DND-41 (cell line): Measurements from ENCODE around the gene RCBTB2.

ENCODE experiments used
- ATAC-seq: fragments of 200-7000 bp; cut with Tn5 transposase; 3 replicates; pipeline ENCODE4 v1.9.1; 2021; ENCODE audit warnings: low read depth; ENCODE audit not compliant: insufficient read depth
- DNase-seq: peaks from one replicate; pipeline ENCODE4 v3.0.0-alpha.2; 2020
- H2AFZ ChIP-seq: 2 replicates; pipeline ENCODE4 v1.6.0; 2012; ENCODE audit warnings: low read depth, low read length
- H3K27ac ChIP-seq: 2 replicates; pipeline ENCODE4 v1.5.1; 2012; ENCODE audit warnings: low read length, inconsistent platforms
- H3K27me3 ChIP-seq: fragments of 200-600 bp; sonication (generic); 2 replicates; pipeline ENCODE4 v1.6.0; 2012; ENCODE audit warnings: low read length, mild to moderate bottlenecking, inconsistent platforms; ENCODE audit not compliant: insufficient read depth, poor library complexity
- H3K36me3 ChIP-seq: 2 replicates; pipeline ENCODE4 v1.5.1; 2012; ENCODE audit warnings: low read length, inconsistent platforms; ENCODE audit not compliant: insufficient read depth
- H3K4me1 ChIP-seq: 2 replicates; pipeline ENCODE4 v1.5.1; 2012; ENCODE audit warnings: mild to moderate bottlenecking, low read length; ENCODE audit not compliant: insufficient read depth
- H3K4me2 ChIP-seq: 2 replicates; pipeline ENCODE4 v1.6.0; 2012; ENCODE audit warnings: mild to moderate bottlenecking, moderate library complexity, low read length, inconsistent platforms; ENCODE audit not compliant: insufficient read depth
- H3K4me3 ChIP-seq, 2 experiments: fragments of 200-600 bp in 1 of 2; shearing (Covaris generic) in 1 of 2; 2 replicates each; pipeline ENCODE4 v1.5.1; 2012 to 2016; ENCODE audit warnings: inconsistent platforms in 2 of 2, low read length in 2 of 2, mild to moderate bottlenecking in 2 of 2, low read depth in 1 of 2, moderate library complexity in 1 of 2
- H3K79me2 ChIP-seq: 2 replicates; pipeline ENCODE4 v1.6.0; 2012; ENCODE audit warnings: low read length, inconsistent platforms; ENCODE audit not compliant: insufficient read depth
- H3K9ac ChIP-seq: 2 replicates; pipeline ENCODE4 v1.6.0; 2012; ENCODE audit warnings: low read depth, mild to moderate bottlenecking, inconsistent platforms, low read length, moderate library complexity
- H3K9me3 ChIP-seq: 2 replicates; pipeline ENCODE4 v1.5.1; 2012; ENCODE audit warnings: low read length, moderate library complexity, mild to moderate bottlenecking, inconsistent platforms; ENCODE audit not compliant: insufficient read depth, severe bottlenecking
- H4K20me1 ChIP-seq: 2 replicates; pipeline ENCODE4 v1.6.0; 2012; ENCODE audit warnings: low read length; ENCODE audit not compliant: insufficient read depth
- EZH2 ChIP-seq: IDR thresholded peaks from 3 replicates; pipeline ENCODE4 v1.6.1; 2012; ENCODE audit warnings: borderline replicate concordance, low read depth, mild to moderate bottlenecking, moderate library complexity, low read length, inconsistent platforms; ENCODE audit not compliant: severe bottlenecking
- TF ChIP-seq, protein P1 (sequence below): IDR thresholded peaks from 2 replicates; pipeline ENCODE4 v1.5.1; 2012; ENCODE audit warnings: borderline replicate concordance, low read length, moderate library complexity, mild to moderate bottlenecking; ENCODE audit not compliant: poor library complexity, severe bottlenecking; ENCODE audit errors: extremely low read depth

The RCBTB2 gene

GRCh38 chr13:48527955-48528354 lies 4.9 kb downstream of the RCBTB2 start:
- Histone ChIP-seq H3K36me3 (no peaks in the 10 kb centered on the region), H3K4me3 (no peak overlapping the region), H3K27me3 (no peaks in the 10 kb centered on the region), H4K20me1 (no peaks in the 10 kb centered on the region), H3K4me2 (no peak overlapping the region), H3K9me3 (no peaks in the 10 kb centered on the region), H3K79me2 (peaks cover 39% of the 10 kb centered on the region), H3K9ac (no peak overlapping the region), H3K4me1 (peaks cover 16% of the 10 kb centered on the region), H3K27ac (no peak overlapping the region), H2AFZ (no peak overlapping the region)
- no peak for DNase-seq
- ATAC-seq: no peak
- TF ChIP-seq EZH2: no peak
- TF ChIP-seq, protein P1, sequence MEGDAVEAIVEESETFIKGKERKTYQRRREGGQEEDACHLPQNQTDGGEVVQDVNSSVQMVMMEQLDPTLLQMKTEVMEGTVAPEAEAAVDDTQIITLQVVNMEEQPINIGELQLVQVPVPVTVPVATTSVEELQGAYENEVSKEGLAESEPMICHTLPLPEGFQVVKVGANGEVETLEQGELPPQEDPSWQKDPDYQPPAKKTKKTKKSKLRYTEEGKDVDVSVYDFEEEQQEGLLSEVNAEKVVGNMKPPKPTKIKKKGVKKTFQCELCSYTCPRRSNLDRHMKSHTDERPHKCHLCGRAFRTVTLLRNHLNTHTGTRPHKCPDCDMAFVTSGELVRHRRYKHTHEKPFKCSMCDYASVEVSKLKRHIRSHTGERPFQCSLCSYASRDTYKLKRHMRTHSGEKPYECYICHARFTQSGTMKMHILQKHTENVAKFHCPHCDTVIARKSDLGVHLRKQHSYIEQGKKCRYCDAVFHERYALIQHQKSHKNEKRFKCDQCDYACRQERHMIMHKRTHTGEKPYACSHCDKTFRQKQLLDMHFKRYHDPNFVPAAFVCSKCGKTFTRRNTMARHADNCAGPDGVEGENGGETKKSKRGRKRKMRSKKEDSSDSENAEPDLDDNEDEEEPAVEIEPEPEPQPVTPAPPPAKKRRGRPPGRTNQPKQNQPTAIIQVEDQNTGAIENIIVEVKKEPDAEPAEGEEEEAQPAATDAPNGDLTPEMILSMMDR: no peak

DNA sequence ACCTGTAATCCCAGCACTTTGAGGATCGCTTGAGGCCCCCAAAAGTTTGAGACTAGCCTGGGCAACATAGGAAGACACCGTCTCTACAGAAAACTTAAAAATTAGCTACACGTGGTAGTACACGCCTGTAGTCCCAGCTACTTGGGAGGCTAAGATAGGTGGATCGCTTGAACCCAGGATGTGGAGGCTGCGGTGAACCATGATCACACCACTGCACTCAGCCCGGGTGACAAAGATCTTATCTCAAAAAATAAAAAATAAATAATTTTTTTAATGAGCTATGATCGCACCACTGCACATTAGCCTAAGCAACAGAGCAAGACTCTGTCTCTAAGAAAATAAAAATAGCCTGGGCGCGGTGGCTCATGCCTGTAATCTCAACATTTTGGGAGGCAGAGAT lies 6.6 kb downstream of the RCBTB2 start:
- TF ChIP-seq, protein P1: no peak
- Histone ChIP-seq H3K9ac (no peak overlapping the region), H3K4me2 (no peak overlapping the region), H3K27ac (no peak overlapping the region), H3K27me3 (no peaks in the 10 kb centered on the region), H3K4me3 (no peak overlapping the region), H2AFZ (no peak overlapping the region), H4K20me1 (no peaks in the 10 kb centered on the region), H3K79me2 (peaks cover 29% of the 10 kb centered on the region), H3K9me3 (no peaks in the 10 kb centered on the region), H3K36me3 (peaks cover 6% of the 10 kb centered on the region; the same call in 1 of the 2 replicates), H3K4me1 (peaks cover 8% of the 10 kb centered on the region)
- DNase-seq (no peak), ATAC-seq (no peak)

- no peak overlapping the region for H3K27ac ChIP-seq
- H4K20me1 ChIP-seq: no peaks in the 10 kb centered on the region
- no peaks in the 10 kb centered on the region for H3K4me1 ChIP-seq
- ATAC-seq (no peak), DNase-seq (no peak)
- H3K9me3 ChIP-seq: no peaks in the 10 kb centered on the region
- TF ChIP-seq, protein P1: no peak
- TF ChIP-seq EZH2: no peak
- no peak overlapping the region for H3K9ac ChIP-seq
- no peak overlapping the region for H3K4me3 ChIP-seq
- no peak overlapping the region for H3K4me2 ChIP-seq
- H3K79me2 ChIP-seq: no peaks in the 10 kb centered on the region
- no peak overlapping the region for H2AFZ ChIP-seq
- peaks cover 18% of the 10 kb centered on the region; the same call in 1 of the 2 replicates for H3K36me3 ChIP-seq
- no peaks in the 10 kb centered on the region for H3K27me3 ChIP-seq
Observed at GRCh38 chr13:48518083-48518482, 14.8 kb downstream of the RCBTB2 start.

- Histone ChIP-seq H3K9me3 (no peaks in the 10 kb centered on the region), H3K27ac (no peak overlapping the region), H3K4me3 (no peak overlapping the region), H3K36me3 (peaks cover 21% of the 10 kb centered on the region; the same call in 1 of the 2 replicates), H3K9ac (no peak overlapping the region), H2AFZ (no peak overlapping the region), H3K79me2 (no peaks in the 10 kb centered on the region), H3K27me3 (no peaks in the 10 kb centered on the region), H3K4me1 (peaks cover 1% of the 10 kb centered on the region; the same call in 1 of the 2 replicates), H4K20me1 (no peaks in the 10 kb centered on the region), H3K4me2 (no peak overlapping the region)
- DNase-seq (no peak), ATAC-seq (peak; percentile 3; the same call in 1 of the 3 replicates)
- TF ChIP-seq, protein P1: no peak
- no peak for TF ChIP-seq EZH2
Observed at GRCh38 chr13:48515732-48516131, 17.1 kb downstream of the RCBTB2 start.
